SK-N-MC (cell line): Measurements from ENCODE around the gene KATNB1.

ENCODE experiments used
- DNase-seq: peaks from one replicate; pipeline ENCODE4 v3.0.0-alpha.2; 2011; ENCODE audit warnings: low read depth, low spot score
- H3K27ac ChIP-seq: fragments of 200-600 bp; sonication (generic); 2 replicates; pipeline ENCODE4 v1.5.1; 2016; ENCODE audit warnings: mixed run types
- H3K36me3 ChIP-seq: fragments of 200-600 bp; sonication (generic); 2 replicates; pipeline ENCODE4 v1.6.1; 2017; ENCODE audit warnings: antibody characterized with exemption, low read length, mixed read lengths; ENCODE audit not compliant: insufficient read depth
- H3K4me3 ChIP-seq: fragments of 200-600 bp; sonication (generic); 2 replicates; pipeline ENCODE4 v1.5.1; 2016
- H3K9ac ChIP-seq: fragments of 200-600 bp; sonication (generic); 2 replicates; pipeline ENCODE4 v1.8.0; 2017; ENCODE audit warnings: mixed run types, mixed read lengths; ENCODE audit not compliant: insufficient read length
- H3K9me3 ChIP-seq: fragments of 200-600 bp; sonication (generic); 2 replicates; pipeline ENCODE4 v1.6.1; 2017; ENCODE audit warnings: low read depth, mild to moderate bottlenecking, antibody characterized with exemption, low read length, moderate library complexity, mixed read lengths
- EZH2 ChIP-seq: fragments of 200-600 bp; sonication (generic); IDR thresholded peaks from one replicate; pipeline ENCODE4 v1.6.1; 2017; ENCODE audit warnings: antibody characterized with exemption
- FOXP2 ChIP-seq: optimal IDR thresholded peaks from 2 replicates; pipeline ENCODE3; 2011; ENCODE audit warnings: mild to moderate bottlenecking, moderate library complexity; ENCODE audit not compliant: insufficient read depth; ENCODE audit errors: extremely low read length, control extremely low read depth
- POLR2AphosphoS5 ChIP-seq: IDR thresholded peaks from 2 replicates; pipeline ENCODE4 v1.6.1; 2012; ENCODE audit warnings: mild to moderate bottlenecking, low read depth, low read length, borderline replicate concordance

The KATNB1 gene

GRCh38 chr16:57763285-57764005 is 27.9 kb downstream of the KATNB1 start:
- Histone ChIP-seq H3K9ac (no peak overlapping the region), H3K9me3 (no peaks in the 10 kb centered on the region), H3K4me3 (no peak overlapping the region), H3K36me3 (peaks cover 11% of the 10 kb centered on the region; the same call in 1 of the 2 replicates), H3K27ac (no peak overlapping the region)
- TF ChIP-seq FOXP2 (no peak), EZH2 (no peak), POLR2AphosphoS5 (no peak)
- no peak for DNase-seq

DNA sequence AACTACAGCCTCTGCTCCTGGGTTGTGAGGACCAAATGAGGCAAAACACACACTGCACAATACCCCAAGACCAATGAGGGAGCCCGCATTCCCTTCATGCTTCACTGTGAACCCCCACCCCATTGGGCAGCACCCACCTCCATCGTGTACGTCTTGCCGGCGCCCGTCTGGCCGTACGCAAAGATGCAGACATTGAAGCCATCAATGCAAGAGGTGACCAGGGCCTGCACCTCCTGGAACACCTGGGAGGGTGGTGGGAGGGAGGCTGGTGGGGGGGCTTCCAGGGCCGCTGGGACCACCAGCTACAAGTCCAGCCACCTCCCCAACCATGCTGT is 28.4 kb downstream of the KATNB1 start:
- no peak for DNase-seq
- no peak overlapping the region for H3K9ac ChIP-seq
- H3K4me3 ChIP-seq = no peak overlapping the region
- H3K9me3 ChIP-seq = no peaks in the 10 kb centered on the region
- peaks cover 7% of the 10 kb centered on the region; the same call in 1 of the 2 replicates for H3K36me3 ChIP-seq
- H3K27ac ChIP-seq = no peak overlapping the region
- TF ChIP-seq POLR2AphosphoS5 (no peak), FOXP2 (no peak), EZH2 (no peak)

DNA sequence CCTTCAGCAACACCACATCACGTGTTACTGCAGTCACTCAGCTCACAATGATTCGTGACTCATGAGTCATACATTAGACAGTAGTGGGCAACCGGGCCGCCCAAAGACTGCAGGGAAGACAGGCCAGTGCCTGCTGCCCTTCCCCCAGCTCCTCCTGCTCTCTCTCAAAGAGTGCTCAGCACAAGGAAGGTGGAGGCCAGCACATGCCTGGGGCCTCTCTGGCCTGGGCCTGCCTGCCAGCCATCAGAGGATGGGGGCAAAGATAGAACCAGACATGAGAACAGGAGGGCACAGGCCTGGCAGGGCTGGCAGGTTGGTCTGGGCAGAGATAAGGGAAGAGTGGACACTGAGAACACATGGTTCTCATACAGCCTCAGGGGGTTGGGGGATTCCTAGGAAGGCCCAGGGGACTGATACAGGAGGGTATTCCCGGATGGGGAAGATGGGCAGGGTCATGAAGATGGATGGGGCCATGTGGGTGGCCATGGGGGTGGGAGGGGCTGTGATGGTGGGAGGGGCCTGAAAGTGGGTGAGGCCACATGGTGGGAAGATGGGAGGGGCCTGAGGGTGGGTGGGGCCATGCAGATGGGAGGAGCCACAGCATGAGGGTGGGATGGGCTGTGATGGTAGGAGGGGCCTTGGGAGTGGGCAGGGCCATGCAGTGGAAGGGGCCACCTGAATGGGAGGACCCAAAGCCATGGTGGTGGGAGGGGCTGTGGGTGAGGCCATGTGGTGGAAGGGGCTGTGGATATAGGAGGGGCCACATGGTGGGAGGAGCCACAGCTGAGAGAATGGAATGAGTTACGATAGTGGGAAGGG is 29.0 kb downstream of the KATNB1 start:
- Histone ChIP-seq H3K9ac (no peak overlapping the region), H3K36me3 (peaks cover 7% of the 10 kb centered on the region; the same call in 1 of the 2 replicates), H3K9me3 (no peaks in the 10 kb centered on the region), H3K4me3 (no peak overlapping the region), H3K27ac (peak overlapping the region; percentile 31; the same call in 1 of the 2 replicates)
- TF ChIP-seq POLR2AphosphoS5 (no peak), FOXP2 (no peak), EZH2 (no peak)
- peak; percentile 30 for DNase-seq

GRCh38 chr16:57765160-57765728 is 29.7 kb downstream of the KATNB1 start:
- no peak overlapping the region for H3K27ac ChIP-seq

DNA sequence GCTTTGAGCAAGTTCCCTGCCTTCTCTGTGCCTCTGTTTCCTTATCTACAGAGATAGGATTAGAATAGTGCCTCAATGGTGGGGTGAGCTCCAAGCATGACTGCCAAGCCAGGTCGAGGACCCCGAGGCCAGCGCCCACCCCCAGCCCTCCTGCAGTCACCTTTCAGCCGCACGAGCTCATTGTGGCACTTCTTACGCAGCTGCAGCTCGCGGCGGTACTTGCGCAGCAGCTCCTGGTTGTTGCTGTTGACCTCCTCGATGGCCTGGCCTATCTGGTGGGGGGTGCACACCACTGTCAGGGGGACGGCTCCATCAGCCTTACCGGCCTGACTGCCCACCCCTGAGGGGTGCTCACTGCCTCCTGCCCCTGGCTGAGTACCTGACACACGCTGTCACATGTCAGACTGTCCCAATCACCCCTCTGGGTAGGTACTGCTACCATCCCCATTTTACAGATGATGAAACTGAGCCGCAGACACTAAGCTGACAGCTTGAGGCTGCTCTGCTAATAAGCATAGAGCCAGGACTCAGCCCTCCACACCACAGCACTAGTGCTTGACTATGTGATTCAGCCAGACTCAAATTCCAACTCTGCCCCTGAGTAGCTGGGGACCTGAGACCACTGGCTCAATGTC is 31.3 kb downstream of the KATNB1 start:
- Histone ChIP-seq H3K9ac (no peak overlapping the region), H3K36me3 (peaks cover 7% of the 10 kb centered on the region; the same call in 1 of the 2 replicates), H3K9me3 (no peaks in the 10 kb centered on the region), H3K4me3 (no peak overlapping the region), H3K27ac (no peak overlapping the region)
- DNase-seq = no peak
- TF ChIP-seq POLR2AphosphoS5 (no peak), FOXP2 (no peak), EZH2 (no peak)

More at GRCh38 chr16:57765160-57765728, 29.7 kb downstream of the KATNB1 start:
- Histone ChIP-seq H3K4me3 (no peak overlapping the region), H3K9ac (no peak overlapping the region), H3K36me3 (peaks cover 7% of the 10 kb centered on the region; the same call in 1 of the 2 replicates), H3K9me3 (no peaks in the 10 kb centered on the region)
- TF ChIP-seq POLR2AphosphoS5 (no peak), EZH2 (no peak), FOXP2 (no peak)
- no peak for DNase-seq

DNA sequence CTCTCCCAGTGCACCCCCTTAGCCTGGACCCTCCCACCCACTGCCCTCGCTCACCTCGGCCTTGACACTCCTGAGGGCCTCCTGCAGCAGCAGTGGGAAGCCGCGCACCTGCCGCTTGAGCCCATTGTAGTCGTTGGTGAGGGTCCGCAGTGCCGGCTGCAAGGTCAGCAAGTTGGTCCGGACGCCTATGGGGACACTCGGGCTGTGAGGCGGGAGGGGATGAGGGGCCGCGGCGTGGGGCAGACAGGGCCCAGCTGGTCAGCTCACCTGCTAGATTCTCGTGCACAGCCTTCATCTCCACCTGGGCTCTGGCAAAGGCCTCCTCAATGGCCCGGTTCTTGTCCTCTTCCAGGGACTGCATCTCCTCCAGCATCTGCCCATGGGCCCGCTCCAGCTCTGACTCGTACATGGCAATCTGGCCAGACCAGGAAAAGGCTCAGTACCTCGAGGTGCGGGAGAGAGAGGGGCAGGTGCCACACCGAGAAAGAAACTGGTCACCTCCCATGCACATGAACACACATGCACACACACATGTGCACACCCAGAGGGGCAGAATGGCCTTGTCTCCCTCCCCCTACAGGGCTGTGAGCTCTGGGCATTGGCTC is 34.1 kb downstream of the KATNB1 start:
- Histone ChIP-seq H3K4me3 (no peak overlapping the region), H3K9me3 (no peaks in the 10 kb centered on the region), H3K27ac (no peak overlapping the region), H3K36me3 (peaks cover 7% of the 10 kb centered on the region; the same call in 1 of the 2 replicates), H3K9ac (no peak overlapping the region)
- no peak for TF ChIP-seq POLR2AphosphoS5
- no peak for TF ChIP-seq EZH2
- TF ChIP-seq FOXP2 = no peak
- DNase-seq = no peak

DNA sequence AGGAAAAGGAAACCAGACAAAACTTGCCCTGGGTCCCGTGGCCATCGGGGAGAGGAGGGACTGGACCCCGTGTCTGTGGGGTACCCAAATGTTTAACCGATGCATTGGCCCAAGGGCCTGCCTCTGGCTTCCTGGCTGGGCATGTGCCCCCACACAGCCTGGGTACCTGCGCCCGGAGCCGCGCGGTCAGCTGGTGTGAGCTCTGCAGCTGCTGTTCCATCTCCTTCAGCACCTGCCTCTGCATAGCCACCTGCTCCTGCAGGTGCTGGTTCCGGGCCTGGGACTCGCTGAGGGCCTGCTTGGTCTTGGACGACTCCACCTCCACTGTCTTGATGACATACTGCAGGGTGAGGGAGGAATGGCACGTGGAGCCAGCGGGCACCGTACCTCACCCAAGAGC is 34.8 kb downstream of the KATNB1 start:
- no peak for TF ChIP-seq POLR2AphosphoS5
- no peak for TF ChIP-seq FOXP2
- TF ChIP-seq EZH2 = no peak
- Histone ChIP-seq H3K9me3 (no peaks in the 10 kb centered on the region), H3K27ac (no peak overlapping the region), H3K9ac (no peak overlapping the region), H3K4me3 (no peak overlapping the region), H3K36me3 (peaks cover 7% of the 10 kb centered on the region; the same call in 1 of the 2 replicates)
- no peak for DNase-seq
